ENCODE measurements around the gene ELAC2. TPM values are rescaled to one million over a fixed set of nuclear protein-coding genes. Genes with fewer than 3 reads are reported as not detected.

Gene ELAC2
- polyA plus RNA-seq, 1 donor (not counting 4 experiments of a cell fraction or from before 2014, with no cell fraction given): 78.7 TPM

DNA sequence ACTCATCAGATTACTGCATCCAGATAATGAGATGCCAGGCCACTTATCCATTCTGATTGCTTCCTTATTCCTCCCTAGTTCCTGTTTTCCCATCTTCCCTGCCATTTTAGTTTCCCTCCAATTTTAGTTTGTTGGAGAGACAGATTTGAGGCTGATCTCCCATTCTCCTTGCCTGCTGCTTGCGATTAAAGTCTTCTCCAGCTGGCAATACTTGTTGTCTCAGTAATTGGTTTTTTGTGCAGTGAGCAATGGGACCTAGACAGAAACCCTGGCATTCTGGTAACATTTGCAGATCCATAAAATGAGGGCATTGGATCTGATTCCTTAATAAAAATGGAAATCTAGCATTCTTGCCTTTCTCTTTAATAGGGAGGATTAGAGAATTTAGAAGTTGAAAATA, 17.6 kb upstream of the ELAC2 start:
- H3K79me2 ChIP-seq (ENCODE audit: control insufficient read depth, insufficient read depth, low read length): no peaks in the 10 kb centered on the region
- TF ChIP-seq, protein P1, sequence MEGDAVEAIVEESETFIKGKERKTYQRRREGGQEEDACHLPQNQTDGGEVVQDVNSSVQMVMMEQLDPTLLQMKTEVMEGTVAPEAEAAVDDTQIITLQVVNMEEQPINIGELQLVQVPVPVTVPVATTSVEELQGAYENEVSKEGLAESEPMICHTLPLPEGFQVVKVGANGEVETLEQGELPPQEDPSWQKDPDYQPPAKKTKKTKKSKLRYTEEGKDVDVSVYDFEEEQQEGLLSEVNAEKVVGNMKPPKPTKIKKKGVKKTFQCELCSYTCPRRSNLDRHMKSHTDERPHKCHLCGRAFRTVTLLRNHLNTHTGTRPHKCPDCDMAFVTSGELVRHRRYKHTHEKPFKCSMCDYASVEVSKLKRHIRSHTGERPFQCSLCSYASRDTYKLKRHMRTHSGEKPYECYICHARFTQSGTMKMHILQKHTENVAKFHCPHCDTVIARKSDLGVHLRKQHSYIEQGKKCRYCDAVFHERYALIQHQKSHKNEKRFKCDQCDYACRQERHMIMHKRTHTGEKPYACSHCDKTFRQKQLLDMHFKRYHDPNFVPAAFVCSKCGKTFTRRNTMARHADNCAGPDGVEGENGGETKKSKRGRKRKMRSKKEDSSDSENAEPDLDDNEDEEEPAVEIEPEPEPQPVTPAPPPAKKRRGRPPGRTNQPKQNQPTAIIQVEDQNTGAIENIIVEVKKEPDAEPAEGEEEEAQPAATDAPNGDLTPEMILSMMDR (optimal IDR thresholded peaks at IDR 0.05 in 1 of 3, IDR thresholded peaks at IDR 0.05 in 1 of 3, conservative IDR thresholded peaks at IDR 0.05 in 1 of 3; ENCODE audit: extremely low read depth in 1 of 3, insufficient read depth in 2 of 3, low read length in 3 of 3): no peak
- no peak for TF ChIP-seq EZH2 (IDR thresholded peaks at IDR 0.05; ENCODE audit: low read length)
- no peaks in the 10 kb centered on the region for H3K4me1 ChIP-seq (ENCODE audit: control insufficient read depth, extremely low read depth, insufficient read depth, low read length)
- H3K27me3 ChIP-seq (ENCODE audit: control insufficient read depth, extremely low read depth, insufficient read depth, low read length): no peaks in the 10 kb centered on the region
- dilution Hi-C loops (cut with MboI; ENCODE audit: extremely low pct_ligation_motif_present, low sequenced_read_pairs): no loop called here
- no peak overlapping the region for H3K4me3 ChIP-seq (ENCODE audit: control insufficient read depth in 2 of 3, extremely low read depth in 1 of 3, insufficient read depth in 2 of 3, low read depth in 1 of 3, low read length in 3 of 3)
- no peak overlapping the region for H3K9ac ChIP-seq (ENCODE audit: control insufficient read depth, extremely low read depth, insufficient read depth, low read length)
- no peak for FAIRE-seq
- no peaks in the 10 kb centered on the region for H4K20me1 ChIP-seq (ENCODE audit: control insufficient read depth, extremely low read depth, insufficient read depth, low read length)
- no peak overlapping the region for H3K4me2 ChIP-seq (ENCODE audit: control insufficient read depth, extremely low read depth, insufficient read depth, low read depth, low read length)
- DNase-seq (ENCODE audit: low read depth, low spot score): no peak
- H3K36me3 ChIP-seq (ENCODE audit: control insufficient read depth in 2 of 2, extremely low read depth in 1 of 2, insufficient read depth in 2 of 2, low read length in 2 of 2): no peaks in the 10 kb centered on the region
- H3K9me1 ChIP-seq (ENCODE audit: control insufficient read depth, extremely low read depth, insufficient read depth, low read length): no peaks in the 10 kb centered on the region
- H2AFZ ChIP-seq (ENCODE audit: control insufficient read depth, low read length): no peak overlapping the region
- H3K27ac ChIP-seq (ENCODE audit: control insufficient read depth, insufficient read depth, low read length): no peak overlapping the region
- no peaks in the 10 kb centered on the region for H3K9me3 ChIP-seq (ENCODE audit: control insufficient read depth, low read depth, low read length)

DNA sequence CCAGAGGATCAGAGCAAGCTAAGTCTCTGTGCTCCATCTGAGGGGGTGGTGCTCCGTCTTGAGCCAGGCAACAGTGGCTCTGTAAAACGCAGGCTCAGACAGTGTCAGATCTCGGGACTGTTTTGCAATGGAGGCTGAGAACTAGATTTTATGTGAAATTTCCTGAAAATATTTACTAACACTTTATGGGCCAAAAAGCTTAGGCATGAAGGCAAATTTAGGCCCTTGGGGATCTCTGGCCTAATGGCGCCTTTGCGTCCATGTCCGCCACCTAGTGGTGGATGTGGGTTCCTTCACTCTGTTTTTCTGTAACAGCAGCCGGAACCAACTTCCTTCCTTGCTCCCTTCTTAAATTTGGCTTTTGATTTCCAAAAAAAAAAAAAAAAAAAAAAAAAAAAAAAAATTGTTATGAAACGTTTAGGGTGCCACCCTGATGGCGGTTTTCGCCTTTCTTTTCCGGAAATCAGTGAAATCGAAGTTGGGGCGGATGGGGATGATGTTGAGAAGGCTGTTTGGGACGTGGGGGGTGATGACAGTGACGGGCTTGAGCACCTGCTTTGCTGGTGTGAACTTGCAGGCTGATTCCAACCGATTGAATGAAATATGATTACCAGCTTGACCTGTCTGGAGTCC, 14.0 kb upstream of the ELAC2 start:
- Histone ChIP-seq H3K27ac (ENCODE audit: control insufficient read depth, insufficient read depth, low read length) (no peak overlapping the region), H3K9ac (ENCODE audit: control insufficient read depth, extremely low read depth, insufficient read depth, low read length) (no peak overlapping the region), H3K9me1 (ENCODE audit: control insufficient read depth, extremely low read depth, insufficient read depth, low read length) (no peaks in the 10 kb centered on the region), H3K4me2 (ENCODE audit: control insufficient read depth, extremely low read depth, insufficient read depth, low read depth, low read length) (no peak overlapping the region), H3K4me3 (ENCODE audit: control insufficient read depth in 2 of 3, extremely low read depth in 1 of 3, insufficient read depth in 2 of 3, low read depth in 1 of 3, low read length in 3 of 3) (no peak overlapping the region), H3K4me1 (ENCODE audit: control insufficient read depth, extremely low read depth, insufficient read depth, low read length) (no peaks in the 10 kb centered on the region), H4K20me1 (ENCODE audit: control insufficient read depth, extremely low read depth, insufficient read depth, low read length) (no peaks in the 10 kb centered on the region), H2AFZ (ENCODE audit: control insufficient read depth, low read length) (no peak overlapping the region), H3K27me3 (ENCODE audit: control insufficient read depth, extremely low read depth, insufficient read depth, low read length) (no peaks in the 10 kb centered on the region), H3K79me2 (ENCODE audit: control insufficient read depth, insufficient read depth, low read length) (no peaks in the 10 kb centered on the region), H3K36me3 (ENCODE audit: control insufficient read depth in 2 of 2, extremely low read depth in 1 of 2, insufficient read depth in 2 of 2, low read length in 2 of 2) (no peaks in the 10 kb centered on the region), H3K9me3 (ENCODE audit: control insufficient read depth, low read depth, low read length) (no peaks in the 10 kb centered on the region)
- TF ChIP-seq, protein P1 (optimal IDR thresholded peaks at IDR 0.05 in 1 of 3, IDR thresholded peaks at IDR 0.05 in 1 of 3, conservative IDR thresholded peaks at IDR 0.05 in 1 of 3; ENCODE audit: extremely low read depth in 1 of 3, insufficient read depth in 2 of 3, low read length in 3 of 3): peak; percentile 74 to 82 (median 80)
- no peak for TF ChIP-seq EZH2 (IDR thresholded peaks at IDR 0.05; ENCODE audit: low read length)
- peak; percentile 5 for DNase-seq (ENCODE audit: low read depth, low spot score)
- dilution Hi-C loops (cut with MboI; ENCODE audit: extremely low pct_ligation_motif_present, low sequenced_read_pairs): no loop called here
- FAIRE-seq: no peak
